NCI-H345 treated with DMSO at 0.1 percent for 48 hours (cell line): Measurements from ENCODE around the gene UBE4A.

Source experiments
- DNase-seq: peaks from one replicate; lab custom pipeline; 2025; ENCODE audit not compliant: unreplicated experiment; lab: John Stamatoyannopoulos, UW

Gene UBE4A

GRCh38 chr11:118435893-118436624 is 76.7 kb downstream of the UBE4A start, which contains the start of gene KMT2A:
Gene KMT2A (plus strand): TSS chr11:118436492. CDS start chr11:118436513, 21 bp downstream.
- peak; percentile 93 for DNase-seq

GRCh38 chr11:118436639-118437207 is 77.3 kb downstream of the UBE4A start:
- no peak for DNase-seq

GRCh38 chr11:118437208-118438125 is 78.1 kb downstream of the UBE4A start:
- peak; percentile 40 for DNase-seq

GRCh38 chr11:118438314-118438931 is 79.0 kb downstream of the UBE4A start:
- no peak for DNase-seq

- no peak for DNase-seq
Observed at GRCh38 chr11:118439646-118440045, 80.2 kb downstream of the UBE4A start.

GRCh38 chr11:118441770-118442275 is 82.4 kb downstream of the UBE4A start:
- no peak for DNase-seq

GRCh38 chr11:118442301-118442700 is 82.9 kb downstream of the UBE4A start:
- DNase-seq = no peak

GRCh38 chr11:118442908-118443589 is 83.6 kb downstream of the UBE4A start:
- DNase-seq = no peak

- DNase-seq = no peak
Observed at GRCh38 chr11:118443590-118444218, 84.3 kb downstream of the UBE4A start.

GRCh38 chr11:118447423-118447822 is 88.0 kb downstream of the UBE4A start:
- DNase-seq = no peak

- DNase-seq = no peak
Observed at GRCh38 chr11:118448294-118448693, 88.9 kb downstream of the UBE4A start.
